DLD1 (cell line): ENCODE measurements around the gene KCNQ5.

ENCODE experiments used
- in situ Hi-C: cut with HindIII; loops from 2 replicates; pipeline ENCODE4 v1.10.0; 2017; ENCODE audit warnings: low sequenced_read_pairs

The KCNQ5 gene

GRCh38 chr6:73083886-73084285, 462.0 kb downstream of the KCNQ5 start:
- in situ Hi-C loops, result no loop called here

- in situ Hi-C loops, result no loop called here
Observed at GRCh38 chr6:73085443-73085871, 463.6 kb downstream of the KCNQ5 start.

- in situ Hi-C loops, result no loop called here
Observed at GRCh38 chr6:73086726-73087125, 464.9 kb downstream of the KCNQ5 start.

- in situ Hi-C loops, result no loop called here
Observed at GRCh38 chr6:73088138-73088813, 466.4 kb downstream of the KCNQ5 start.

GRCh38 chr6:73104921-73105320, 483.1 kb downstream of the KCNQ5 start:
- in situ Hi-C loops, result no loop called here

- in situ Hi-C loops, result no loop called here
Observed at GRCh38 chr6:73107016-73107415, 485.2 kb downstream of the KCNQ5 start.

GRCh38 chr6:73108949-73109348, 487.1 kb downstream of the KCNQ5 start:
- in situ Hi-C loops, result no loop called here

GRCh38 chr6:73109659-73110058, 487.8 kb downstream of the KCNQ5 start:
- in situ Hi-C loops, result no loop called here

GRCh38 chr6:73116330-73116729, 494.5 kb downstream of the KCNQ5 start:
- in situ Hi-C loops, result no loop called here

- in situ Hi-C loops, result loop anchor here (10.0 kb wide), 1 partner anchor 157 kb away; no protein-coding TSS in a partner anchor
Observed at GRCh38 chr6:73121421-73121993, 499.6 kb downstream of the KCNQ5 start.

GRCh38 chr6:73123632-73124329, 501.9 kb downstream of the KCNQ5 start:
- in situ Hi-C loops, result loop anchor here (10.0 kb wide), 1 partner anchor 159 kb away; no protein-coding TSS in a partner anchor

GRCh38 chr6:73129653-73130443, 508.0 kb downstream of the KCNQ5 start:
- in situ Hi-C loops, result loop anchor here (5.0 to 25.0 kb wide), 4 partner anchors 68 to 718 kb away; partner anchors contain the start of gene KCNQ5

- in situ Hi-C loops, result loop anchor here (25.0 kb wide), 2 partner anchors 519 to 719 kb away; partner anchors contain the start of gene KCNQ5
Observed at GRCh38 chr6:73131706-73132105, 509.8 kb downstream of the KCNQ5 start.

- in situ Hi-C loops, result loop anchor here (25.0 kb wide), 2 partner anchors 522 to 722 kb away; partner anchors contain the start of gene KCNQ5
Observed at GRCh38 chr6:73134588-73134987, 512.7 kb downstream of the KCNQ5 start.

- in situ Hi-C loops, result loop anchor here (25.0 kb wide), 2 partner anchors 528 to 728 kb away; partner anchors contain the start of gene KCNQ5
Observed at GRCh38 chr6:73139681-73140383, 518.0 kb downstream of the KCNQ5 start.

GRCh38 chr6:73143551-73143950, 521.7 kb downstream of the KCNQ5 start:
- in situ Hi-C loops, result loop anchor here (25.0 kb wide), 2 partner anchors 531 to 731 kb away; partner anchors contain the start of gene KCNQ5

- in situ Hi-C loops, result loop anchor here (25.0 kb wide), 2 partner anchors 532 to 732 kb away; partner anchors contain the start of gene KCNQ5
Observed at GRCh38 chr6:73144516-73144915, 522.7 kb downstream of the KCNQ5 start.

- in situ Hi-C loops, result loop anchor here (25.0 kb wide), 2 partner anchors 533 to 733 kb away; partner anchors contain the start of gene KCNQ5
Observed at GRCh38 chr6:73145690-73146089, 523.8 kb downstream of the KCNQ5 start.

GRCh38 chr6:73151732-73152131, 529.9 kb downstream of the KCNQ5 start:
- in situ Hi-C loops, result no loop called here

GRCh38 chr6:73152556-73152955, 530.7 kb downstream of the KCNQ5 start:
- in situ Hi-C loops, result no loop called here
